ENCODE measurements around the gene SPAG17.

- TF ChIP-seq CTCF (IDR thresholded peaks at IDR 0.05; ENCODE audit: low read depth, low read length, poor library complexity, severe bottlenecking) (no peak), EZH2phosphoT487 (IDR thresholded peaks at IDR 0.05; ENCODE audit: borderline replicate concordance, low read length) (no peak)
Measured at GRCh38 chr1:117970252-117970651, 214.8 kb downstream of the SPAG17 start.

Measured in DOHH2 (cell line).